Left lobe of liver (tissue), 2 donors: ENCODE data around the gene PIEZO2. TPM values are rescaled to one million over a fixed set of nuclear protein-coding genes. Genes with fewer than 3 reads are reported as not detected.
A peak's percentile ranks its signal among the peaks of the same experiment; 100 is the strongest.

Experiments
- ATAC-seq: fragments of 200-7000 bp; cut with Tn5 transposase; one replicate; pipeline ENCODE4 v1.9.1; 2020; ENCODE audit warnings: mild to moderate bottlenecking, moderate library complexity
- DNase-seq: peaks from one replicate; pipeline ENCODE4 v3.0.0-alpha.2; 2020; ENCODE audit warnings: low spot score
- total RNA-seq: library from RNA; stranded (reverse); gene quantifications from one replicate; pipeline ENCODE4 v1.2.1, GENCODE V29; 2021
- donor health status: DM: no; HTN: no; CAD: no; lungs with moderate emphysema.
- donor health status: DM: no; HTN: yes; CAD: no.

Gene PIEZO2
- total RNA-seq, 1 donor from 2014 or later = 7.3 TPM

GRCh38 chr18:10715791-10716190 lies 433.6 kb downstream of the PIEZO2 start:
- no peak for ATAC-seq
- DNase-seq = no peak

GRCh38 chr18:10713409-10713808 lies 436.0 kb downstream of the PIEZO2 start:
- DNase-seq (no peak), ATAC-seq (no peak)

GRCh38 chr18:10707294-10707693 lies 442.1 kb downstream of the PIEZO2 start:
- no peak for ATAC-seq
- DNase-seq = no peak

DNA sequence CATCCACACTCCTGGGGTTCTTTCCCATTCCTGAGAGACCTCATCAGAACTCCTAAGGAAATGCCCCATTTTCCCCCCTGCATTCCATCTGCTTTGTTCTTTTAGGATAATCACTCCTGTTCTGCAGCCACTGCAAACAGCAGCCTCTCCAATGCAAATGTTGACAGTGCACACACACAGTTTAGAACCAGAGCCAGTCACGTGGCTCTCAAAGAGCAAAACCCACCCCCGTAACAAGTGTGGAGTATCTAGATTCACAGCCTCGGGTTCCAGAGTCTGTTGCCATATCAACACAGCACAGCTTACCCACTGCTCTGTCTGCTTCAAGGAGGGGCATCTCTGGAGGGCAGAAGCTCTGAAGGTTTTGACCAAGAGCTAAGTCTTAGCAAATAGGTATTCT lies 443.6 kb downstream of the PIEZO2 start:
- ATAC-seq (peak; percentile 80), DNase-seq (no peak)

DNA sequence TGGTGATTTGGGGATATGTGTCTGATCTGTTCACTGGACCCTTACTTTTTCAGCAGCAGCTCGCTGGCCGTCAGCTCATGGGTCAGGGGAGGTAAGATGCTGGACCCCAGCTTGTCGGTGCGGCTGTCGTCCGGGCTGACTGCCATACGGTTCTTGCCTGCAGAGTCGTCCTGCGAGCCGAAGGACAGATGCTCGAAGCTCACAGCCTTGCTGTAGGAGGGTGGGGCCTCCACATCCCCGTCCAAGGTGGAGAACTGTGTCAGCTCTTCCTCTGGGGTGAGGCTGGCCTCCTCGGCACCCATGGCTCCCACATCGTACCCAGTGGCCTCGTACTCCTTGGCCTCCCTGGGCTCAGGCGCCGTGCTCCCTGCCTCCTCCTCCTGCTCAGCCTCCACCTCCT lies 444.1 kb downstream of the PIEZO2 start:
- DNase-seq (no peak), ATAC-seq (no peak)

GRCh38 chr18:10702206-10702605 lies 447.2 kb downstream of the PIEZO2 start:
- no peak for DNase-seq
- no peak for ATAC-seq

GRCh38 chr18:10690366-10690765 lies 459.0 kb downstream of the PIEZO2 start:
- ATAC-seq (no peak), DNase-seq (no peak)

DNA sequence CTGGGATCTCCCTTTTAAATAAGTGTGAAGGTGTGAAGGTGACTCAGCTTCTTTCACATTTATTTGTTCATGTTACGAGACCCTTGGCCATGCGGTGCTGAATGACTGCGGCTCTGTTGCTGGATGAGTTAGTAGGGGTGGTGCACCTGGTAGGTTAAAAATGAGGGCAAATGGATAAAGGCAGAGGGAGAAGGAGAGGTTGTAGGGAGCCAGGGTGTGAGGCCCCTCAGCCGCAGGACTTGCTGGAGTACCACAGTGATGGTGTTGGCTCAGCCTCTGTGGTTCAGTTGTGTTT lies 459.4 kb downstream of the PIEZO2 start:
- no peak for DNase-seq

DNA sequence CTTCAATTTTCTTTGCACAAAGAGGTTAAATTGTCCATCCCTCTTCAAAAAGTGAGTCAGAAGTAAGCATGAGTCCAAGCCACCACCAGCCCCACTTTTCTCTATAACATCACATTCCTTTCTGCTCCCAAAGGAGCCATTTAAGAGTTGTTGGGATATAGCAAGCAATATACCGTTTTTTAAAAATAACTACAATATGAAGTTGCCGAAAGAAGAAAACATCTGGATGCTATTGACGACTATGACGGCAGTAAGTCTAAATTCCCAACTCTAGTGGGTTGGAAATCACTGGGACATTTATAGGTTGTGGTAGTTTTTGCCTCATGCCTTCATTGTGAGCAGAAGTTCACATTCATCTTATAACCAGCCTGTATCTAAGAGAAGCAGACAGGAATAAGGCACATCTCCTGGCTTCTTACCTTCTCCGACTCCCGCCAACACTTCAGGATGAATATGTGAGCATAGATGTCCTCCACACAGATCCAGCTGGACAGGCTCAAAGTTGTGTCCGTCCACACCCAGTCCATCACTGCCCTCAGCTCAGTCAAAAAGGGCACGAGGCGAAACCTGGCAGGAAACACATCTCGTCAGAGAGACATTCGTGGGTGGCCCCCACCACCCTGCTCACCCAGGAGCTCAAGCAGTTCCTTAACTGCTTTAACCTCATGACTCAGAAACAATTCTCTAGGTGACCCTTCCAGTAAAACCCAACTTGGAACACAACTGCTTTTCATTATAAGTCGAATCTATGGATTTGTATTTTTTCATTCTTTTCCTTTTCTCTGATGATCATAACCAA lies 459.9 kb downstream of the PIEZO2 start:
- ATAC-seq (no peak), DNase-seq (no peak)

More for the DNA sequence above, 459.4 kb downstream of the PIEZO2 start:
- no peak for ATAC-seq

- ATAC-seq = no peak
- DNase-seq = no peak
Observed at GRCh38 chr18:10688766-10689165, 460.6 kb downstream of the PIEZO2 start.

DNA sequence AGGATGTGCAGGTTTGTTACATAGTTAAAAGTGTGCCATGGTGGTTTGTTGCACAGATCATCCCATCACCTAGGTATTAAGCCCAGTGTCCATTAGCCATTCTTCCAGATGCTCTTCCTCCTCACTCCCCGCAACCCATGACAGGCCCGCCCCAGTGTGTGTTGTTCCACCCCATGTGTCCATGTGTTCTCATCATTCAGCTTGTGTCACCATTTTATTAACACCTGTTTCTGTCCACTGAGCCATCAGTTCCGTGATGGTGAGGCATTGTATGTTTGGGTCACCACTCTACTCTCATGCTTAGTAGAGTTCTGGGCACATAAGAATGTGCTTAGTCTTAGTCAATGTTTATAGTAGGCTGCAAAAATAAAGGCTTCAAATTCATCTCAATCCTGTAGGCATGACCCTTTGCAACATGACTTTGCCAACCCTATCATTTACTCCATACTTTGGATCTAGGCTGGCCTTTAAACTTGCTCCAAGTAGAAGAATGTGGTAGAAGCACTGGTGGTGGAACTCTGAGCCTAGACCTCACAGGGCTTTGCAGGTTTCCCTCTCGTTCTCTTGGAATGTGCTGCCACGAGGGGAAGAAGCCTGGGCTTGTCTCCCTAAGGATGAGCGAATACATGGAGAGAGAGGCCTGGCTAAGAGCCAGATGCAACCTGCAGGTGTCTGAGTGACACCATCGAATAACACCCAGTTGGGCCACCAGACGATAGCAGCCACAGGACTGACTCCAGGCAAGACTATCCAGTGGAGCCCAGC lies 462.0 kb downstream of the PIEZO2 start:
- DNase-seq (no peak), ATAC-seq (no peak)

DNA sequence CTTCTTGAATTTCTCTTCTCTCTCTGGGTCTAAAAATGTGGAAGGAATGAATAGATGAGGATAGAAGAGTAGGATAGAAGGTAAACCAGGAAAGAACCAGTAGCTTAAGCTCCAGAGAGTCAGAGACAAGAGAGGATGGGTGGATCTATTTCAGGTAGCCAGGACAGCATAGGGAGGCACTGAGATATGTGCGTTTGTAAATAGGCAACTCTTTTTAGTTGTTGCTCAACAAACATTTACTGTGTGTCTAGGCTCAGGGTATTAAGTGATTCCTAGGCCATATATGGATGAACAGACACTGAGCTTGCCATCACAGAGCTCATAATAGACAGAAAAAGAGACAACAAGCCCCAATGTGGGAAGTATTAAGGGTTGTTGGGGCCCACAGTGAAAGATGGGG lies 463.1 kb downstream of the PIEZO2 start:
- ATAC-seq (no peak), DNase-seq (no peak)

DNA sequence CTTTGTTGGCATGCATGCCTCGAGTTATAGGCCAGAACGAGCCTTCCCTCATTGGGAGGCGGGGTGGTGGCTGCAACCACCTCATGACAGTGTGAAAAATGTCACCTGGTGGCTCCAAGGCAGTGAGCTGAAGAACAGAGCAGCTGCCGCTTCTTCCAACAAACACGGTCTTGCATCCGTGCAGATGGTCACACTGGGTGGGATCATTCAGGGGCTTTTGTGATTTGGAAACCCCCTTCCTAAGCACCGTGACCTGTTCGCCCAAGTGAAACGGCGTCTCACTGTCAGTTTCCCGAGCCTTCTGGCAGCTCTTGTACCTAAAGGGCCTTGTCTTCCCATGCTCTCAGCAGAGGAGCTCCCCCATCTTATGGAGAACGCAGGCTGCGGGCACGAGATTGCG lies 463.9 kb downstream of the PIEZO2 start:
- no peak for ATAC-seq
- DNase-seq = no peak

DNA sequence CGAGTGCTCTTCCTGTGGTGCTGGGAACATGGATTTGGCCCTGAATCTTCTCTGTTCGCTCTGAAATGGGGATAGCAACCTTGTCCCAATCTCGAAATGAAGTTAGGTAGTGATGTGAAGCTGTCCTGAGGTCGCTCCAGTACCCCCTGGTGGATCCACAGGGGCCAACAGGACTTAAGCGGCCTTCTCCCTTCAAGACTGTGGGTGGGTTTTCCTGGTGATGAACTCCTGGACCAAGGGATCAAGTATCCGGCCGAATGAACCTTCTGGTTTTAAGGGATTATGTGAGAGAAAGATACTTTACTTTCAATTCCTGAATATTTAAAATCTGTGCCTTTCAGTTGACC lies 467.0 kb downstream of the PIEZO2 start:
- no peak for ATAC-seq
- DNase-seq = no peak

- DNase-seq (no peak), ATAC-seq (no peak)
Observed at GRCh38 chr18:10681581-10682367, 467.6 kb downstream of the PIEZO2 start.

DNA sequence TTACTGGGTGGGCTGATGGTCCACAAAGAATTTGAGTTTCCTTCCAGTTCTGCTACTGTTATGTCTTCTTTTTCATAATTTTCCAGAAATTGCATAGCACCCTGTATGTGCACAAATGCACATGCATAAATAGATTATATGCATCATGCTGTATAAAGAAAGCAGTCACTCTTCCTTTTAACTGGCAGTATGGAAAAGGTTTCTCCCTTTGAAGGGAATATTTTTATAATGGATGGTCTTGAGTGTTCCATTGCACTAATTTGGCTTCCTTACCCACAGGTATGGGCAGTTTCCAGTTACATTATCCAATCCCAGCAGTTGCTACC lies 469.1 kb downstream of the PIEZO2 start:
- ATAC-seq = no peak

GRCh38 chr18:10679557-10680270 lies 469.7 kb downstream of the PIEZO2 start:
- ATAC-seq = no peak
- DNase-seq = no peak

More for the DNA sequence above, 469.1 kb downstream of the PIEZO2 start:
- no peak for DNase-seq

DNA sequence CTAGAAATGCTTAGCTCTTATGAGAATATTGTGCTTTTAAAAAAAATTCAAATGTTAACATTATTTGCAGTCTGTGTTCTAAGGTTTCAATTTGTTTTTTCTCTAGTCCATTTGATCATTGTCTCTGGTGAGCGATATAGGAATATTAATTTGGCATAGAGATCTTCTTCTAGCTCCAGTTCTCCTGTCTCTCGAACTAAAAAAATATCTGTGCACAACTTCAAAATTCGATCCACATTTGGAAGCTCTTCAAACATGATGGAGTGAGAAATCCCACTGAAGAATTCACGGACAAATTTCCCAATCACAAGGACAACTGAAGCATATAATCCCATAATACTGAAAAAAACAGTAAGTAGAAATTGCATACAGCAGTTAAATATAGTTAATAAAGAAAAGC lies 477.9 kb downstream of the PIEZO2 start:
- ATAC-seq (no peak), DNase-seq (no peak)

- DNase-seq (no peak), ATAC-seq (no peak)
Observed at GRCh38 chr18:10670856-10671255, 478.5 kb downstream of the PIEZO2 start.

- DNase-seq (no peak), ATAC-seq (no peak)
Observed at GRCh38 chr18:10669441-10670100, 479.8 kb downstream of the PIEZO2 start.

GRCh38 chr18:10663750-10664149 lies 485.6 kb downstream of the PIEZO2 start:
- DNase-seq (no peak), ATAC-seq (no peak)
